Neutrophil (primary cell): ENCODE results near the gene CFAP43.

ENCODE experiments used
- H3K27ac ChIP-seq: fragments of 200-600 bp; sonication (generic); 2 replicates; pipeline ENCODE4 v1.5.1; 2016; ENCODE audit warnings: mild to moderate bottlenecking, moderate library complexity
- H3K27me3 ChIP-seq: fragments of 200-600 bp; sonication (generic); 2 replicates; pipeline ENCODE4 v1.6.0; 2016; ENCODE audit warnings: mild to moderate bottlenecking
- H3K36me3 ChIP-seq: fragments of 200-600 bp; sonication (generic); 2 replicates; pipeline ENCODE4 v1.5.1; 2017
- H3K4me1 ChIP-seq, 2 experiments: fragments of 200-600 bp in 1 of 2; sonication (generic) in 1 of 2; 1 replicate in 1 of 2; 2 replicates in 1 of 2; pipeline versions ENCODE4 v1.5.1 to v1.6.1; 2013 to 2016; ENCODE audit warnings: low read depth in 1 of 2, low read length in 1 of 2, mild to moderate bottlenecking in 1 of 2, moderate library complexity in 1 of 2; ENCODE audit not compliant: control insufficient read depth in 1 of 2, insufficient read depth in 1 of 2
- H3K4me3 ChIP-seq, 2 experiments: fragments of 200-600 bp in 1 of 2; sonication (generic) in 1 of 2; 1 replicate in 1 of 2; 2 replicates in 1 of 2; pipeline ENCODE4 v1.5.1; 2013 to 2016; ENCODE audit warnings: low read depth in 1 of 2, low read length in 1 of 2, mild to moderate bottlenecking in 1 of 2, moderate library complexity in 1 of 2
- H3K9me3 ChIP-seq: fragments of 200-600 bp; sonication (generic); 2 replicates; pipeline ENCODE4 v1.5.1; 2016
- CTCF ChIP-seq: fragments of 200-600 bp; sonication (generic); IDR thresholded peaks from 2 replicates; pipeline ENCODE4 v1.5.1; 2016; ENCODE audit warnings: antibody characterized with exemption

The CFAP43 gene

GRCh38 chr10:104081998-104082397 is 150.2 kb downstream of the CFAP43 start:
- TF ChIP-seq CTCF = no peak
- H3K4me1 ChIP-seq = no peaks in the 10 kb centered on the region
- no peak overlapping the region for H3K27ac ChIP-seq
- H3K4me3 ChIP-seq = no peak overlapping the region
- H3K36me3 ChIP-seq = no peaks in the 10 kb centered on the region
- H3K27me3 ChIP-seq = no peaks in the 10 kb centered on the region
- no peaks in the 10 kb centered on the region for H3K9me3 ChIP-seq

GRCh38 chr10:104080762-104081161 is 151.4 kb downstream of the CFAP43 start:
- no peaks in the 10 kb centered on the region for H3K36me3 ChIP-seq

More at GRCh38 chr10:104080762-104081161, 151.4 kb downstream of the CFAP43 start:
- Histone ChIP-seq H3K9me3 (no peaks in the 10 kb centered on the region), H3K27me3 (no peaks in the 10 kb centered on the region), H3K27ac (no peak overlapping the region), H3K4me1 (no peaks in the 10 kb centered on the region), H3K4me3 (no peak overlapping the region)
- no peak for TF ChIP-seq CTCF
